HG02970 (cell line): ENCODE data around the gene PROZ.

Experiments used
- ATAC-seq: cut with Tn5 transposase; IDR thresholded peaks from one replicate; pipeline ENCODE4 v1.9.1; 2021; ENCODE audit warnings: mild to moderate bottlenecking, moderate library complexity, moderate number of reproducible peaks; ENCODE audit not compliant: unreplicated experiment, low FRiP score

The PROZ gene

GRCh38 chr13:113119166-113119821, 39.2 kb upstream of the PROZ start:
- ATAC-seq = no peak

- ATAC-seq = no peak
These were observed 38.6 kb upstream of the PROZ start for GRCh38 chr13:113119822-113120189.

GRCh38 chr13:113120300-113121182, 37.9 kb upstream of the PROZ start:
- ATAC-seq = no peak

- no peak for ATAC-seq
These were observed 37.1 kb upstream of the PROZ start for GRCh38 chr13:113121183-113121927.

GRCh38 chr13:113121928-113122471, 36.4 kb upstream of the PROZ start:
- ATAC-seq = no peak

- no peak for ATAC-seq
These were observed 35.8 kb upstream of the PROZ start, which contains the start of gene F10 for GRCh38 chr13:113122550-113123225. Gene F10 (plus strand): TSS chr13:113122799. CDS start chr13:113122856, 57 bp downstream.

- ATAC-seq = no peak
These were observed 34.9 kb upstream of the PROZ start for GRCh38 chr13:113123226-113124201.

- no peak for ATAC-seq
These were observed 34.1 kb upstream of the PROZ start for GRCh38 chr13:113124211-113124970.

- no peak for ATAC-seq
These were observed 32.8 kb upstream of the PROZ start for GRCh38 chr13:113125506-113126264.

- ATAC-seq = no peak
These were observed 31.9 kb upstream of the PROZ start for GRCh38 chr13:113126265-113127150.

GRCh38 chr13:113129480-113129879, 29.0 kb upstream of the PROZ start:
- ATAC-seq = no peak

GRCh38 chr13:113129921-113130750, 28.3 kb upstream of the PROZ start:
- ATAC-seq = no peak

GRCh38 chr13:113135281-113135760, 23.1 kb upstream of the PROZ start:
- ATAC-seq = no peak

GRCh38 chr13:113137691-113138298, 20.7 kb upstream of the PROZ start:
- ATAC-seq = no peak
